ENCODE results near the gene IQCE.
A peak's percentile ranks its signal among the peaks of the same experiment; 100 is the strongest.

DNA sequence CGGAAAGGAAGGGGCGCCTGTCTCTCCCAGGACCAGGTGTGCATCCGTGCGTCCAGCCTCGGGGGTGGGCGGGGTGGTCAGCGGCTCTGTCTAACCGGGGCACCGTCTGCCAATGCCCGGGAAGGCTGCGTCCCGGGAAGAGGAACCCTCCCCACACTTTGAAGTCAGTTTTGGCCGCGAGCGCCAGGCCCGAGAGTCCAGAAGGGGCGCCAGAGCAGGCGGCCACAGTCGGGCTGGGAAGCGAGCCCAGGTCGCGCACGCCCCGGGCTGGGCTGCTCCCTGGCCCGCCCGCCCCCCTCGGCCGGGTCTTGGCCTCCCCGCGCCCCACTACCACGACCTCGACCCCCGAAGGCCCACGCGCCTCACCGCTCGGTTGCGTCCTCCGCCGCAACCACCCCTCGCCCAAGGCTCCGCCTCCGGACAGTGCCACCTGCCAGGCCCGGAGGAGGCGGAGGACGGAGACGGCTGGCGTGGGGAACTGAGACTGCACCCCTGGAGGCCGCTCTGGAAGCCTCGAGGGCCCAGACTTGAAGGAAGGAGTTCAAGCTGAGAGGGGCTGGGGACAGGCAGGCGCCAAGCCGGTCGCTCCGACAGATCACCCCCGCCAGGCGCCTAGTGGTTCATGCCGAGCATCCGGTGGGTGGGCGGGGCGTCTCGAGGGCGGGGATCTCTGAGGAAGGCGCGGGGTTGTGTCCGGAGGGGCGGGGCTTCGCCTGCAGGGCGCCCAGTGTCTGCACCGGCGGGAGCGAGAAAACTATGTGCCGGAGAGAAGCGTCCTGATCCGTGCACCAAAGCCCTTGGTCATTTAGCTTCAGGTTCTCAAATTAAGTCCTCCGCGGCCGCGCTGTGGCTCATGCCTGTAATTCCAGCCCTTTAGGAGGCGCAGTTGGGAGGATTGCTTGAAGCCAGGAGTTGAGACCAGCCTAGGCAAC is 3.4 kb upstream of the IQCE start, which contains the start of gene BRAT1:
- no peak for TF ChIP-seq EZH2 (IDR thresholded peaks at IDR 0.05; ENCODE audit: low read depth)
- TF ChIP-seq, protein P1, sequence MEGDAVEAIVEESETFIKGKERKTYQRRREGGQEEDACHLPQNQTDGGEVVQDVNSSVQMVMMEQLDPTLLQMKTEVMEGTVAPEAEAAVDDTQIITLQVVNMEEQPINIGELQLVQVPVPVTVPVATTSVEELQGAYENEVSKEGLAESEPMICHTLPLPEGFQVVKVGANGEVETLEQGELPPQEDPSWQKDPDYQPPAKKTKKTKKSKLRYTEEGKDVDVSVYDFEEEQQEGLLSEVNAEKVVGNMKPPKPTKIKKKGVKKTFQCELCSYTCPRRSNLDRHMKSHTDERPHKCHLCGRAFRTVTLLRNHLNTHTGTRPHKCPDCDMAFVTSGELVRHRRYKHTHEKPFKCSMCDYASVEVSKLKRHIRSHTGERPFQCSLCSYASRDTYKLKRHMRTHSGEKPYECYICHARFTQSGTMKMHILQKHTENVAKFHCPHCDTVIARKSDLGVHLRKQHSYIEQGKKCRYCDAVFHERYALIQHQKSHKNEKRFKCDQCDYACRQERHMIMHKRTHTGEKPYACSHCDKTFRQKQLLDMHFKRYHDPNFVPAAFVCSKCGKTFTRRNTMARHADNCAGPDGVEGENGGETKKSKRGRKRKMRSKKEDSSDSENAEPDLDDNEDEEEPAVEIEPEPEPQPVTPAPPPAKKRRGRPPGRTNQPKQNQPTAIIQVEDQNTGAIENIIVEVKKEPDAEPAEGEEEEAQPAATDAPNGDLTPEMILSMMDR (conservative IDR thresholded peaks at IDR 0.05), result peak; percentile 47

Measured in PC-9 (cell line).